Mammary epithelial cell (primary cell): Measurements from ENCODE around the gene TCF19.

Experiments
- CTCF ChIP-seq, 2 donors: IDR thresholded peaks in 1 of 2; conservative IDR thresholded peaks in 1 of 2; 2 replicates each; pipeline ENCODE4 v1.5.1; 2011 to 2012; ENCODE audit warnings: inconsistent platforms in 2 of 2, low read length in 2 of 2, mild to moderate bottlenecking in 2 of 2, control low read depth in 1 of 2, low read depth in 1 of 2; ENCODE audit not compliant: insufficient read depth in 1 of 2; ENCODE audit errors: extremely low read depth in 1 of 2
- EZH2 ChIP-seq: IDR thresholded peaks from 2 replicates; pipeline ENCODE4 v1.6.1; 2012; ENCODE audit warnings: low read length, inconsistent platforms, borderline replicate concordance

- TF ChIP-seq CTCF (conservative IDR thresholded peaks at IDR 0.05 in 1 of 2, IDR thresholded peaks at IDR 0.05 in 1 of 2; ENCODE audit: extremely low read depth in 1 of 2, insufficient read depth in 1 of 2, low read depth in 1 of 2, low read length in 2 of 2) (no peak), EZH2 (no peak)
Observed at GRCh38 chr6:31179896-31180295, 21.5 kb downstream of the TCF19 start.
